GM23338 (cell line): ENCODE data around the gene PIAS4. TPM values are rescaled to one million over a fixed set of nuclear protein-coding genes. Genes with fewer than 3 reads are reported as not detected.

ENCODE experiments used
- ATAC-seq: fragments of 200-7000 bp; cut with Tn5 transposase; 3 replicates; pipeline ENCODE4 v1.9.1; 2020
- DNase-seq: peaks from one replicate; pipeline ENCODE4 v3.0.0-alpha.2; 2015; ENCODE audit warnings: low spot score
- H2AFZ ChIP-seq: fragments of 200-600 bp; sonication (generic); 2 replicates; pipeline ENCODE4 v1.8.0; 2016; ENCODE audit warnings: antibody characterized with exemption, mild to moderate bottlenecking, moderate library complexity
- H3F3A ChIP-seq: fragments of 200-600 bp; sonication (generic); replicated peaks from 2 replicates; pipeline ENCODE4 v1.8.0; 2017; ENCODE audit warnings: antibody characterized with exemption, mixed run types, low read depth
- H3K27ac ChIP-seq: fragments of 200-600 bp; sonication (generic); 2 replicates; pipeline ENCODE4 v1.6.1; 2016; ENCODE audit warnings: low read depth
- H3K27me3 ChIP-seq: fragments of 200-600 bp; sonication (generic); 2 replicates; pipeline ENCODE4 v1.8.0; 2016; ENCODE audit warnings: mild to moderate bottlenecking, mixed run types, moderate library complexity; ENCODE audit not compliant: insufficient read depth
- H3K36me3 ChIP-seq: fragments of 200-600 bp; sonication (generic); 2 replicates; pipeline ENCODE4 v1.8.0; 2016; ENCODE audit warnings: mild to moderate bottlenecking; ENCODE audit not compliant: insufficient read depth
- H3K4me1 ChIP-seq: fragments of 200-600 bp; sonication (generic); 2 replicates; pipeline ENCODE4 v1.8.0; 2016; ENCODE audit warnings: mild to moderate bottlenecking, moderate library complexity; ENCODE audit not compliant: insufficient read depth
- H3K4me2 ChIP-seq: fragments of 200-600 bp; sonication (generic); 2 replicates; pipeline ENCODE4 v1.7.1; 2017; ENCODE audit warnings: mixed run types
- H3K4me3 ChIP-seq: fragments of 200-600 bp; sonication (generic); 2 replicates; pipeline ENCODE4 v1.6.1; 2016; ENCODE audit warnings: mixed run types
- H3K79me2 ChIP-seq: fragments of 200-600 bp; sonication (generic); replicated peaks from 2 replicates; pipeline ENCODE4 v1.8.0; 2017; ENCODE audit warnings: mild to moderate bottlenecking; ENCODE audit not compliant: insufficient read depth
- H3K9me2 ChIP-seq: fragments of 200-600 bp; sonication (generic); 2 replicates; pipeline ENCODE4 v1.8.0; 2017; ENCODE audit not compliant: insufficient read depth
- H4K20me1 ChIP-seq: fragments of 200-600 bp; sonication (generic); replicated peaks from 2 replicates; pipeline ENCODE4 v1.8.0; 2017; ENCODE audit warnings: mild to moderate bottlenecking; ENCODE audit not compliant: insufficient read depth
- H3K27ac Mint-ChIP-seq: 2 replicates; pipeline ENCODE4 v1.8.0; 2020; ENCODE audit warnings: inconsistent platforms, mild to moderate bottlenecking, moderate library complexity, mixed read lengths
- H3K27me3 Mint-ChIP-seq: 3 replicates; pipeline ENCODE4 v1.8.0; 2022; ENCODE audit warnings: low read depth, mild to moderate bottlenecking, moderate library complexity, mixed read lengths, inconsistent platforms; ENCODE audit not compliant: insufficient read depth, poor library complexity
- H3K36me3 Mint-ChIP-seq: 3 replicates; pipeline ENCODE4 v1.8.0; 2021; ENCODE audit warnings: low read depth, mild to moderate bottlenecking, inconsistent platforms, moderate library complexity, mixed read lengths
- H3K4me1 Mint-ChIP-seq: 3 replicates; pipeline ENCODE4 v1.8.0; 2020; ENCODE audit warnings: mild to moderate bottlenecking, inconsistent platforms, mixed read lengths
- H3K4me3 Mint-ChIP-seq: 3 replicates; pipeline ENCODE4 v1.8.0; 2021; ENCODE audit warnings: moderate library complexity, mild to moderate bottlenecking, inconsistent platforms, mixed read lengths
- H3K9me3 Mint-ChIP-seq: 3 replicates; pipeline ENCODE4 v1.8.0; 2020; ENCODE audit warnings: moderate library complexity, mild to moderate bottlenecking, inconsistent platforms, mixed read lengths
- CREB1 ChIP-seq: fragments of 250-450 bp; sonication (Bioruptor Pico); IDR thresholded peaks from 2 replicates; pipeline ENCODE4 v1.5.0; 2020; ENCODE audit warnings: low read depth, mild to moderate bottlenecking, moderate library complexity
- CTCF ChIP-seq, 2 experiments: fragments of 200-600 bp in 1 of 2; sonication (generic) in 1 of 2; conservative IDR thresholded peaks; 2 replicates each; pipeline versions ENCODE4 v1.5.1 to v1.6.1; 2016 to 2017; ENCODE audit warnings: antibody characterized with exemption in 2 of 2, low read depth in 2 of 2, mild to moderate bottlenecking in 2 of 2, moderate library complexity in 1 of 2
- EZH2 ChIP-seq: fragments of 200-600 bp; sonication (generic); IDR thresholded peaks from one replicate; pipeline ENCODE4 v1.8.0; 2017; ENCODE audit warnings: antibody characterized with exemption, mild to moderate bottlenecking, low read depth; ENCODE audit not compliant: unreplicated experiment
- EZH2phosphoT487 ChIP-seq: fragments of 200-600 bp; sonication (generic); IDR thresholded peaks from one replicate; pipeline ENCODE4 v1.8.1; 2018; ENCODE audit warnings: antibody characterized with exemption; ENCODE audit not compliant: unreplicated experiment
- JUNB ChIP-seq: IDR thresholded peaks from one replicate; pipeline ENCODE4 v1.6.1; 2016; ENCODE audit warnings: antibody characterized with exemption; ENCODE audit not compliant: unreplicated experiment
- POLR2AphosphoS5 ChIP-seq: IDR thresholded peaks from 2 replicates; pipeline ENCODE4 v1.6.1; 2016; ENCODE audit warnings: antibody characterized with exemption, low read depth
- STAT1 ChIP-seq: IDR thresholded peaks from one replicate; pipeline ENCODE4 v1.6.1; 2016; ENCODE audit warnings: antibody characterized with exemption; ENCODE audit not compliant: unreplicated experiment
- ZNF114 ChIP-seq: fragments of 250-450 bp; sonication (Bioruptor Pico); IDR thresholded peaks from 2 replicates; pipeline ENCODE4 v1.5.0; 2020; ENCODE audit warnings: mild to moderate bottlenecking, moderate library complexity
- polyA plus RNA-seq: library from polyadenylated mRNA; unstranded; fragments of >200 nt; fragmentation: Nextera tagmentation; extraction: Ambion mirVana; gene quantifications from 2 replicates; pipeline ENCODE4 v1.2.1, GENCODE V29; 2016
- total RNA-seq: library from RNA; depleted of rRNA; stranded (reverse); fragments of >200 nt; shearing (Covaris generic); gene quantifications from 2 replicates; pipeline ENCODE4 v1.2.3, GENCODE V29; 2014
- TF ChIP-seq, protein P1 (sequence below): IDR thresholded peaks from 2 replicates; pipeline ENCODE4 v1.6.1; 2016; ENCODE audit warnings: antibody characterized with exemption
- TF ChIP-seq, protein P2 (sequence below): fragments of 250-450 bp; sonication (Bioruptor Pico); IDR thresholded peaks from 2 replicates; pipeline ENCODE4 v1.5.0; 2020; ENCODE audit warnings: mild to moderate bottlenecking, moderate library complexity

PIAS4 gene
- total and polyA plus RNA-seq, 2 experiments from 2014 or later: 17.0 to 48.4 TPM

- Mint-ChIP-seq H3K36me3 (no peaks in the 10 kb centered on the region), H3K27me3 (peaks cover 11% of the 10 kb centered on the region), H3K4me3 (no peak overlapping the region), H3K27ac (no peak overlapping the region), H3K9me3 (no peaks in the 10 kb centered on the region), H3K4me1 (no peaks in the 10 kb centered on the region)
- H3K27ac ChIP-seq: no peak overlapping the region
- ATAC-seq: peak; percentile 19; the same call in 1 of the 3 replicates
- peak; percentile 50 for DNase-seq
- TF ChIP-seq EZH2phosphoT487 (no peak), JUNB (no peak), STAT1 (no peak), ZNF114 (CRISPR knock-in tag) (no peak), POLR2AphosphoS5 (no peak), CREB1 (CRISPR knock-in tag) (no peak), EZH2 (no peak), CTCF (conservative IDR thresholded peaks at IDR 0.05; ENCODE audit: low read depth in 2 of 2) (no peak)
- TF ChIP-seq, protein P1, sequence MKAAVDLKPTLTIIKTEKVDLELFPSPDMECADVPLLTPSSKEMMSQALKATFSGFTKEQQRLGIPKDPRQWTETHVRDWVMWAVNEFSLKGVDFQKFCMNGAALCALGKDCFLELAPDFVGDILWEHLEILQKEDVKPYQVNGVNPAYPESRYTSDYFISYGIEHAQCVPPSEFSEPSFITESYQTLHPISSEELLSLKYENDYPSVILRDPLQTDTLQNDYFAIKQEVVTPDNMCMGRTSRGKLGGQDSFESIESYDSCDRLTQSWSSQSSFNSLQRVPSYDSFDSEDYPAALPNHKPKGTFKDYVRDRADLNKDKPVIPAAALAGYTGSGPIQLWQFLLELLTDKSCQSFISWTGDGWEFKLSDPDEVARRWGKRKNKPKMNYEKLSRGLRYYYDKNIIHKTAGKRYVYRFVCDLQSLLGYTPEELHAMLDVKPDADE: no peak
- TF ChIP-seq, protein P2, sequence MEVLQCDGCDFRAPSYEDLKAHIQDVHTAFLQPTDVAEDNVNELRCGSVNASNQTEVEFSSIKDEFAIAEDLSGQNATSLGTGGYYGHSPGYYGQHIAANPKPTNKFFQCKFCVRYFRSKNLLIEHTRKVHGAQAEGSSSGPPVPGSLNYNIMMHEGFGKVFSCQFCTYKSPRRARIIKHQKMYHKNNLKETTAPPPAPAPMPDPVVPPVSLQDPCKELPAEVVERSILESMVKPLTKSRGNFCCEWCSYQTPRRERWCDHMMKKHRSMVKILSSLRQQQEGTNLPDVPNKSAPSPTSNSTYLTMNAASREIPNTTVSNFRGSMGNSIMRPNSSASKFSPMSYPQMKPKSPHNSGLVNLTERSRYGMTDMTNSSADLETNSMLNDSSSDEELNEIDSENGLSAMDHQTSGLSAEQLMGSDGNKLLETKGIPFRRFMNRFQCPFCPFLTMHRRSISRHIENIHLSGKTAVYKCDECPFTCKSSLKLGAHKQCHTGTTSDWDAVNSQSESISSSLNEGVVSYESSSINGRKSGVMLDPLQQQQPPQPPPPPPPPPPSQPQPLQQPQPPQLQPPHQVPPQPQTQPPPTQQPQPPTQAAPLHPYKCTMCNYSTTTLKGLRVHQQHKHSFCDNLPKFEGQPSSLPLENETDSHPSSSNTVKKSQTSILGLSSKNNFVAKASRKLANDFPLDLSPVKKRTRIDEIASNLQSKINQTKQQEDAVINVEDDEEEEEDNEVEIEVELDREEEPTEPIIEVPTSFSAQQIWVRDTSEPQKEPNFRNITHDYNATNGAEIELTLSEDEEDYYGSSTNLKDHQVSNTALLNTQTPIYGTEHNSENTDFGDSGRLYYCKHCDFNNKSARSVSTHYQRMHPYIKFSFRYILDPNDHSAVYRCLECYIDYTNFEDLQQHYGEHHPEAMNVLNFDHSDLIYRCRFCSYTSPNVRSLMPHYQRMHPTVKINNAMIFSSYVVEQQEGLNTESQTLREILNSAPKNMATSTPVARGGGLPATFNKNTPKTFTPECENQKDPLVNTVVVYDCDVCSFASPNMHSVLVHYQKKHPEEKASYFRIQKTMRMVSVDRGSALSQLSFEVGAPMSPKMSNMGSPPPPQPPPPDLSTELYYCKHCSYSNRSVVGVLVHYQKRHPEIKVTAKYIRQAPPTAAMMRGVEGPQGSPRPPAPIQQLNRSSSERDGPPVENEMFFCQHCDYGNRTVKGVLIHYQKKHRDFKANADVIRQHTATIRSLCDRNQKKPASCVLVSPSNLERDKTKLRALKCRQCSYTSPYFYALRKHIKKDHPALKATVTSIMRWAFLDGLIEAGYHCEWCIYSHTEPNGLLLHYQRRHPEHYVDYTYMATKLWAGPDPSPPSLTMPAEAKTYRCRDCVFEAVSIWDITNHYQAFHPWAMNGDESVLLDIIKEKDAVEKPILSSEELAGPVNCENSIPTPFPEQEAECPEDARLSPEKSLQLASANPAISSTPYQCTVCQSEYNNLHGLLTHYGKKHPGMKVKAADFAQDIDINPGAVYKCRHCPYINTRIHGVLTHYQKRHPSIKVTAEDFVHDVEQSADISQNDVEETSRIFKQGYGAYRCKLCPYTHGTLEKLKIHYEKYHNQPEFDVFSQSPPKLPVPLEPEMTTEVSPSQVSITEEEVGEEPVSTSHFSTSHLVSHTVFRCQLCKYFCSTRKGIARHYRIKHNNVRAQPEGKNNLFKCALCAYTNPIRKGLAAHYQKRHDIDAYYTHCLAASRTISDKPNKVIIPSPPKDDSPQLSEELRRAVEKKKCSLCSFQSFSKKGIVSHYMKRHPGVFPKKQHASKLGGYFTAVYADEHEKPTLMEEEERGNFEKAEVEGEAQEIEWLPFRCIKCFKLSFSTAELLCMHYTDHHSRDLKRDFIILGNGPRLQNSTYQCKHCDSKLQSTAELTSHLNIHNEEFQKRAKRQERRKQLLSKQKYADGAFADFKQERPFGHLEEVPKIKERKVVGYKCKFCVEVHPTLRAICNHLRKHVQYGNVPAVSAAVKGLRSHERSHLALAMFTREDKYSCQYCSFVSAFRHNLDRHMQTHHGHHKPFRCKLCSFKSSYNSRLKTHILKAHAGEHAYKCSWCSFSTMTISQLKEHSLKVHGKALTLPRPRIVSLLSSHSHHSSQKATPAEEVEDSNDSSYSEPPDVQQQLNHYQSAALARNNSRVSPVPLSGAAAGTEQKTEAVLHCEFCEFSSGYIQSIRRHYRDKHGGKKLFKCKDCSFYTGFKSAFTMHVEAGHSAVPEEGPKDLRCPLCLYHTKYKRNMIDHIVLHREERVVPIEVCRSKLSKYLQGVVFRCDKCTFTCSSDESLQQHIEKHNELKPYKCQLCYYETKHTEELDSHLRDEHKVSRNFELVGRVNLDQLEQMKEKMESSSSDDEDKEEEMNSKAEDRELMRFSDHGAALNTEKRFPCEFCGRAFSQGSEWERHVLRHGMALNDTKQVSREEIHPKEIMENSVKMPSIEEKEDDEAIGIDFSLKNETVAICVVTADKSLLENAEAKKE (CRISPR knock-in tag): no peak
- H3K9me2 ChIP-seq: no peaks in the 10 kb centered on the region
- H3K79me2 ChIP-seq: no peaks in the 10 kb centered on the region
- H3K36me3 ChIP-seq: no peaks in the 10 kb centered on the region
- no peak overlapping the region for H2AFZ ChIP-seq
- no peaks in the 10 kb centered on the region for H3K27me3 ChIP-seq
- H4K20me1 ChIP-seq: no peaks in the 10 kb centered on the region
- H3K4me2 ChIP-seq: no peak overlapping the region
- no peaks in the 10 kb centered on the region for H3K4me1 ChIP-seq
- peaks cover 5% of the 10 kb centered on the region; the same call in 1 of the 2 replicates for H3F3A ChIP-seq
- H3K4me3 ChIP-seq: no peak overlapping the region
These were observed 76.4 kb downstream of the PIAS4 start for GRCh38 chr19:4083677-4084546.
